ENCODE data around the gene NRIP3. TPM values are rescaled to one million over a fixed set of nuclear protein-coding genes. Genes with fewer than 3 reads are reported as not detected.
"Not testable (repeated sequence)": the region's sequence is repeated elsewhere in the genome, so short reads cannot be mapped to it uniquely, and the experiment has no call there.

The NRIP3 gene
- total RNA-seq, 4 donors from 2014 or later: 0.23 to 2.7 (median 0.89) TPM

DNA sequence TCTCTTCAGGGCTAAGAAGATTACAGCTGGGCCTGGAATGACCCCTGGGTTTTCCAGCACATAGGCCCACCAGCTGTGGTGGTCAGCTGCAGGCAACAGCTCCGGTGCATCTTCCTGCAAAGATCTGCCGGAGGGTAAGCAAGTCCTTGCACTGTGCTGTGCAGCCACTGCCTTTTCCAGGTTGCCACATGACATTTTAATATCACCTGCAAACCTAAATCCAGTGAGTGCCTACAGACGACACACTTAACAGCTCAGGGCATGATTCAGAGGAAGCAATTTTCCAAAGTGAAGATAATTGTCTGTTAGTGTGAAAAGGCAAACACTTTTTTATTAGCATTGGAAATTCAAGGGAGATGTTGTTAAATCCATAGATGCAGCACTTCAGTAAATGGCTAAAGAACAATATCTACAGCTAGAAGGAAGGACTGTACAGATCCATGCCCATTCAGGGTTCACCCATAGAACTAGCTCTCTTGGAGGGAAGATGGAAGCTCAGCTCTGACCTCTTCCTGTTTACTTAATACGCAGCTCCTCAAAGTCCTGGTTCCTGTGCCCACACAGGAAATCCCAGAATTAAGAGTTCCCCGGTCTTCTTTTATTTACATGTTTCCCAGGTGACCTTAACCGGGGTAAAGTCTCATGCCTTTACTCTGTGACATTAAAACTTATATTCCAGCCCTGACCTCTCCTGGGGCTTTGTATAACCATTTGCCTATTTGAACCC is 13.3 kb upstream of the NRIP3 start:
- TF ChIP-seq, protein P1, sequence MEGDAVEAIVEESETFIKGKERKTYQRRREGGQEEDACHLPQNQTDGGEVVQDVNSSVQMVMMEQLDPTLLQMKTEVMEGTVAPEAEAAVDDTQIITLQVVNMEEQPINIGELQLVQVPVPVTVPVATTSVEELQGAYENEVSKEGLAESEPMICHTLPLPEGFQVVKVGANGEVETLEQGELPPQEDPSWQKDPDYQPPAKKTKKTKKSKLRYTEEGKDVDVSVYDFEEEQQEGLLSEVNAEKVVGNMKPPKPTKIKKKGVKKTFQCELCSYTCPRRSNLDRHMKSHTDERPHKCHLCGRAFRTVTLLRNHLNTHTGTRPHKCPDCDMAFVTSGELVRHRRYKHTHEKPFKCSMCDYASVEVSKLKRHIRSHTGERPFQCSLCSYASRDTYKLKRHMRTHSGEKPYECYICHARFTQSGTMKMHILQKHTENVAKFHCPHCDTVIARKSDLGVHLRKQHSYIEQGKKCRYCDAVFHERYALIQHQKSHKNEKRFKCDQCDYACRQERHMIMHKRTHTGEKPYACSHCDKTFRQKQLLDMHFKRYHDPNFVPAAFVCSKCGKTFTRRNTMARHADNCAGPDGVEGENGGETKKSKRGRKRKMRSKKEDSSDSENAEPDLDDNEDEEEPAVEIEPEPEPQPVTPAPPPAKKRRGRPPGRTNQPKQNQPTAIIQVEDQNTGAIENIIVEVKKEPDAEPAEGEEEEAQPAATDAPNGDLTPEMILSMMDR (IDR thresholded peaks at IDR 0.05): no peak
- TF ChIP-seq POLR2AphosphoS5 (IDR thresholded peaks at IDR 0.05) (no peak), POLR2A (IDR thresholded peaks at IDR 0.05) (no peak), EP300 (IDR thresholded peaks at IDR 0.05) (no peak)
- Histone ChIP-seq H3K9me3 (no peaks in the 10 kb centered on the region), H3K36me3 (no peaks in the 10 kb centered on the region), H3K4me3 (no peak overlapping the region), H3K27ac (no peak overlapping the region), H3K27me3 (no peaks in the 10 kb centered on the region), H3K4me1 (peaks cover 4% of the 10 kb centered on the region)
- 78% methylated on average over 5 of the region's 6 CpGs for WGBS
- no peak for DNase-seq (ENCODE audit: low spot score in 2 of 2)

DNA sequence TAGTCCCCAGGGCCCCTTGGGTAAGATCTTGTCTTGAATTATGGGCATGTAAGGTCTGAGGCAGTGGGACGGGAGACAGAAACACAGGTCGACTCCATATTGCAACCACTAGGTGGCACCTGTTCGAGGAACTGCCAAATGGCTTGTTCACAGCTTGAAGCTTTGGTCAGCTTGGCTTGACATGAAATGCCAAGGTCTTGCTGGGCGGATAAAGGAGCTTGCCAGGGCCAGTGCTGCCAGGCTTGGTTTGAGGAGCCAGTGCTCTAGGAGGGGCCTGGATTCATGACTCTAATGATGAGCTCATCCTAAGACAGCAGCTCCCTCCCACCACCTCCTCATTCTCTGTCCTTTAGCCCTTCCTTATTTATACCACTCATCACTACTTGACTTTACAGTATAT is 11.9 kb upstream of the NRIP3 start:
- TF ChIP-seq, protein P1 (IDR thresholded peaks at IDR 0.05): peak; percentile 60 to 75
- no peak for TF ChIP-seq POLR2AphosphoS5 (IDR thresholded peaks at IDR 0.05)
- Histone ChIP-seq H3K4me1 (peaks cover 4% of the 10 kb centered on the region), H3K27ac (no peak overlapping the region), H3K9me3 (no peaks in the 10 kb centered on the region), H3K36me3 (no peaks in the 10 kb centered on the region), H3K27me3 (no peaks in the 10 kb centered on the region), H3K4me3 (no peak overlapping the region)
- peak in 1 of 2 donors; percentile 70 for DNase-seq (ENCODE audit: low spot score in 2 of 2)
- WGBS: 16% methylated on average over 4 of the region's 4 CpGs

DNA sequence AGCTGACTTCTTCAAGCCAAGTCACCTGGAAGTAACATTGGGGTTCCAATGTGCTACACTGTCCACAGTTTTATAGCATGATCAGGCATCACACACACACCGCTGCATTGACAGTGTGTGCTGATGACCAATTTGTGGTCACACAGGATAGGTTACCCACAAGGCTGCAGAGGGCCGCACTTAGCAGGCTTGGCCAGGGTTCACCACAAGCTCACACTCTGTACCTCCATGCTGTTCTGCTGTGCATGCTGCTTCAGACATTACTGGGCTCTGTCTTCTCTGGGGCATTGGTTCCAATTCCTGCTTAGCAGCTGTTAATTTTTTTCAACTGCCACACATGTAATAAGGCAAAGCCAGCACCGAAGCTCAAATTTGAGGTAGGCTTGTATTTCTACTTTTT is 11.0 kb upstream of the NRIP3 start:
- H3K9me3 ChIP-seq: no peaks in the 10 kb centered on the region
- no peak for DNase-seq (ENCODE audit: low spot score in 2 of 2)
- no peaks in the 10 kb centered on the region for H3K27me3 ChIP-seq
- H3K4me3 ChIP-seq: no peak overlapping the region
- H3K4me1 ChIP-seq: peaks cover 4% of the 10 kb centered on the region
- H3K36me3 ChIP-seq: no peaks in the 10 kb centered on the region
- H3K27ac ChIP-seq: no peak overlapping the region
- 99% methylated on average over 3 of the region's 3 CpGs for WGBS
- TF ChIP-seq POLR2A (IDR thresholded peaks at IDR 0.05) (no peak), EP300 (IDR thresholded peaks at IDR 0.05) (no peak), POLR2AphosphoS5 (IDR thresholded peaks at IDR 0.05) (no peak)
- TF ChIP-seq, protein P1 (IDR thresholded peaks at IDR 0.05): no peak

DNA sequence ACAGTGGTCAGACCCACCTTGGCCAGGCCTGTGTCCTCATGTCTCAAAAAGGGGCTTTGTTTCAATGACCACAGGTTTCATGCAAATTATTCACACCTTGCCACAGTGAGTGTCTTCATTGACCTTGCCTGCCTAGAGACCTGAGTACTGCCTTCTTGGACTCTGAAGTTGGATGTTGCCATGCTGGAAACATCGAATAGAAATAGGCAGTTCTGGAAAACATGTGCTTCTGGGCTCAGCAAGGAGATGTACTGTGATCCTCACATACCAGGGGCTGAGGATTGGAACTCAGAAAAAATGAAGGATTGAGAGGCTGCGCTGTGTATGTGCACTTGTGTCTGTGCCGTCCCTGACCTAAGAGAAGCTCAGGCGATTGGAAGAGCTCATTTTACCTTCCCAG is 9.6 kb upstream of the NRIP3 start:
- DNase-seq (ENCODE audit: low spot score in 2 of 2): no peak
- no peaks in the 10 kb centered on the region for H3K36me3 ChIP-seq
- no peaks in the 10 kb centered on the region for H3K9me3 ChIP-seq
- H3K4me3 ChIP-seq: no peak overlapping the region
- H3K27me3 ChIP-seq: no peaks in the 10 kb centered on the region
- 94% methylated on average over 4 of the region's 4 CpGs for WGBS
- H3K27ac ChIP-seq: no peak overlapping the region
- peaks cover 4% of the 10 kb centered on the region for H3K4me1 ChIP-seq
- TF ChIP-seq, protein P1 (IDR thresholded peaks at IDR 0.05): no peak
- no peak for TF ChIP-seq POLR2A (IDR thresholded peaks at IDR 0.05)
- TF ChIP-seq EP300 (IDR thresholded peaks at IDR 0.05): no peak
- TF ChIP-seq POLR2AphosphoS5 (IDR thresholded peaks at IDR 0.05): no peak

DNA sequence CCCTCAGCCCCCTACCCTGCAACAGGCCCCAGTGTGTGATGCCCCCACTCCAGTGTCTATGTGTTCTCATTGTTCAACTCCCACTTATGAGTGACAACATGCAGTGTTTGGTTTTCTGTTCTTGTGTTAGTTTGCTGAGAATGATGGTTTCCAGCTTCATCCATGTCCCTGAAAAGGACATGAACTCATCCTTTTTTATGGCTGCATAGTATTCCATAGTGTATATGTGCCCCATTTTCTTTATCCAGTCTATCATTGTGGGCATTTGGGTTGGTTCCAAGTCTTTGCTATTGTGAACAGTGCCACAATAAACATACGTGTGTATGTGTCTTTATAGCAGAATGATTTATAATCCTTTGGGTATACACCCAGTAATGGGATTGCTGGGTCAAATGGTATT is 5.7 kb upstream of the NRIP3 start:
- not testable (repeated sequence) for H3K4me1 ChIP-seq; H3K27ac ChIP-seq; H3K27me3 ChIP-seq; H3K9me3 ChIP-seq; H3K36me3 ChIP-seq; DNase-seq (ENCODE audit: low spot score in 2 of 2); H3K4me3 ChIP-seq
- WGBS: 82% methylated on average over 1 of the region's 1 CpG

DNA sequence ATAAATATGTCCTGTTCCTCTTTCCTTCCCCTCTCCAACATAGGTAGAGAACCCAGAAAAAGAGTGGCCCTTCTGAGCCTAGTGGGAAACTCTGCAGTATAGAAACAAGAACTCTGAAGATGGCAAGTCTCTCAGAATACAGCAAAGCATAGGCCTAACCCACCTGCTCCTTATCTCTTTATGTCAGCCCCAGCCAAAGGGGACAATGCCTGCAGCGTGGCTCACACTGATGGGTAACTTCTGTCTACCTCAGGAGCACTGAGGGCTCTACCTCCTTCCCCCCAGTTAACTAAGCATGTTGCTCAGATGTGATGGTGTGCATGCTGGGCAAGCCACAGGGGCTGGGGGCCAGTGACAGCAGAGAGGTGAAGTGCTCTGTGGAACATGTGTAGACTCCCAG is 4.9 kb upstream of the NRIP3 start:
- Histone ChIP-seq H3K27me3 (no peaks in the 10 kb centered on the region), H3K27ac (no peak overlapping the region), H3K36me3 (no peaks in the 10 kb centered on the region), H3K4me3 (no peak overlapping the region), H3K9me3 (no peaks in the 10 kb centered on the region), H3K4me1 (peaks cover 11% of the 10 kb centered on the region)
- no peak for DNase-seq (ENCODE audit: low spot score in 2 of 2)
- 86% methylated on average over 1 of the region's 1 CpG for WGBS
- TF ChIP-seq POLR2A (IDR thresholded peaks at IDR 0.05) (no peak), EP300 (IDR thresholded peaks at IDR 0.05) (no peak), POLR2AphosphoS5 (IDR thresholded peaks at IDR 0.05) (no peak)
- TF ChIP-seq, protein P1 (IDR thresholded peaks at IDR 0.05): no peak
